GM12874 (cell line): Measurements from ENCODE around the gene TGFBR2.

Source experiments
- TF ChIP-seq, protein P1 (sequence below): IDR thresholded peaks from 2 replicates; pipeline ENCODE4 v1.5.1; 2011; ENCODE audit warnings: low read depth, mild to moderate bottlenecking, control low read depth, low read length, moderate library complexity; ENCODE audit not compliant: insufficient read depth

The TGFBR2 gene

GRCh38 chr3:30615615-30616346, 9.4 kb downstream of the TGFBR2 start:
- TF ChIP-seq, protein P1, sequence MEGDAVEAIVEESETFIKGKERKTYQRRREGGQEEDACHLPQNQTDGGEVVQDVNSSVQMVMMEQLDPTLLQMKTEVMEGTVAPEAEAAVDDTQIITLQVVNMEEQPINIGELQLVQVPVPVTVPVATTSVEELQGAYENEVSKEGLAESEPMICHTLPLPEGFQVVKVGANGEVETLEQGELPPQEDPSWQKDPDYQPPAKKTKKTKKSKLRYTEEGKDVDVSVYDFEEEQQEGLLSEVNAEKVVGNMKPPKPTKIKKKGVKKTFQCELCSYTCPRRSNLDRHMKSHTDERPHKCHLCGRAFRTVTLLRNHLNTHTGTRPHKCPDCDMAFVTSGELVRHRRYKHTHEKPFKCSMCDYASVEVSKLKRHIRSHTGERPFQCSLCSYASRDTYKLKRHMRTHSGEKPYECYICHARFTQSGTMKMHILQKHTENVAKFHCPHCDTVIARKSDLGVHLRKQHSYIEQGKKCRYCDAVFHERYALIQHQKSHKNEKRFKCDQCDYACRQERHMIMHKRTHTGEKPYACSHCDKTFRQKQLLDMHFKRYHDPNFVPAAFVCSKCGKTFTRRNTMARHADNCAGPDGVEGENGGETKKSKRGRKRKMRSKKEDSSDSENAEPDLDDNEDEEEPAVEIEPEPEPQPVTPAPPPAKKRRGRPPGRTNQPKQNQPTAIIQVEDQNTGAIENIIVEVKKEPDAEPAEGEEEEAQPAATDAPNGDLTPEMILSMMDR, result no peak

DNA sequence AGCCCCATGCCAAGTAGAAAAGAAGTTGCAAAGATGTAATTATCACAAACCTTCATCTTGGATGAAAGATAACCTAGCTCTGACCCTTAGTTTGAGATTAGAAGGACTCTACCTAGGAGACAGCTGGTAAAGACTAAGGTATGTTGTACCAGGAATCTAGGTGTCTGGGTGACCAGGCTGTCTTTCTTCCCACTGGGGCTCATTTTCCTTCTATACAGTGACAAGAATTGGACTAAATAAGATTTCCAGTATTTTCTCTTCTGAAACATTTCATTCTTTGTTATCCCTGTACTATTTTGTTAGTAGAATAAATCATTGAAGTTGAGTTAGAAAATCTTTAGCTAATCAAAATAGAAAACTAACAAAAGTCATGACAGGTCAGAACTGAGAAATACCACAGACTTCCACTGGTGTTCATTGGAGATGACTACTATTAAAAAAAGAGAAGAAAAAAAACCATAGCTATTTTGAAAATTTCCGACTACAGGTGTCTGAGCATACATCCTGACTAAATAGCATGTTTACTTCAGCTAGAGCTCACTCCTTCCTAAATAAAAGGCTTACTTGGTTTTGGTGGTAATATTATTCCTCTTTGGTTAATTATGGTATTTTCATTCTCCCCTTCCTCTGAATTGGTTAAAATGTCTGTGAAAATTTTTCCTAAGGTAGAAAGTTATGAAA, 10.1 kb downstream of the TGFBR2 start:
- TF ChIP-seq, protein P1, result no peak

GRCh38 chr3:30617069-30617468, 10.7 kb downstream of the TGFBR2 start:
- TF ChIP-seq, protein P1, result no peak

- TF ChIP-seq, protein P1, result no peak
These were observed 11.3 kb downstream of the TGFBR2 start for GRCh38 chr3:30617653-30618052.

GRCh38 chr3:30618526-30618925, 12.1 kb downstream of the TGFBR2 start:
- TF ChIP-seq, protein P1, result no peak

- TF ChIP-seq, protein P1, result no peak
These were observed 12.9 kb downstream of the TGFBR2 start for GRCh38 chr3:30619318-30619717.

DNA sequence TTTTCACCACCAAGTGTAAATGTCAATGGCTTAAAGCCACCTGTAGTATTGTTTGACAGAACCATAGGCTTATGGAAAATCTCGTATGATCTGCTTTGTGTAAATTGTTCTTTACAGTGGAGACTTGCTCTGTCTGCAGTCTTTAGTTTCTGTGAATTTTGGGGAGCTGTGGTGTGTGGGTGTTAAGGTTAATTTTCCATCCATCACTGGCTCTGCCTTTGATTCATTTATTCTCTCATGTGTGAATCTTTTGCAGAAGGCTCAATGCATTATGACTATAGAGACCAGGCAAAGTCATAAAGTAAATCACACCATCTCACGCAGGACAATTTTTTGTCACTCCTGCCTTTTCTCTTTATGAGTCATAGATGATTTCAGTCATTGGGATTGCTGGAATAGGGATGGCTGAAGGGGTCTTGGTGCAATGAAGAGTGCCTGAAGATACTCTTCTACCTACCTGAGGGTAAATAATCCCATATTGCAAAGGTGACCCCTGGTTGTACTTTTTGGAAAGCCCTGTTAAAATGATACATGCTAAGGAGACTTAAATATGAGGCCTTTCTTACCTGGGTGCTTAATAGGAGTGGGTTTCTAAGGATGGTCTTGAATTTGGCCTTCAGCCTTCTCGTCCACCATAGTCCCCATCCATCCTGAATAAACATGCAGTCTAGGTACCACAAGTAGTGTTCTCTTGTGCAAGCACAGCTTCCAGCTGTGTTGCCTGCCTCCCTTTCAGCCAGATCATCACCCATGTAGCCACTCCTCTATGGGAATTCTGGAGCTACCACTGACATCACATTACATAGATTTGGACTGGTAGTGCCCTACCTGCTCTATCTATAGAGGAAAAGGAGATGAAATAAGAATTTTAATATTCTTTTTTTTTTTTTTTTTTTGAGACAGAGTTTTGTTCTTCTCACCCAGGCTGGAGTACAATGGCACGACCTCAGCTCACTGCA, 14.3 kb downstream of the TGFBR2 start:
- TF ChIP-seq, protein P1, result no peak
